HEK293T (cell line): ENCODE results near the gene ESD.

Source experiments
- ELF4 ChIP-seq: fragments of 450-650 bp; IDR thresholded peaks from 2 replicates; pipeline ENCODE4 v1.6.1; 2017; ENCODE audit warnings: antibody characterized with exemption
- FOXA1 ChIP-seq: fragments of 450-650 bp; IDR thresholded peaks from 2 replicates; pipeline ENCODE4 v1.6.1; 2016; ENCODE audit warnings: mild to moderate bottlenecking
- FOXK2 ChIP-seq: fragments of 450-650 bp; IDR thresholded peaks from 2 replicates; pipeline ENCODE4 v1.6.1; 2016; ENCODE audit warnings: mild to moderate bottlenecking
- FOXM1 ChIP-seq: fragments of 450-650 bp; IDR thresholded peaks from 2 replicates; pipeline ENCODE4 v1.6.1; 2017; ENCODE audit warnings: mild to moderate bottlenecking, borderline replicate concordance
- SUZ12 ChIP-seq: fragments of 450-650 bp; IDR thresholded peaks from 2 replicates; pipeline ENCODE4 v1.6.1; 2016; ENCODE audit warnings: mild to moderate bottlenecking

DNA sequence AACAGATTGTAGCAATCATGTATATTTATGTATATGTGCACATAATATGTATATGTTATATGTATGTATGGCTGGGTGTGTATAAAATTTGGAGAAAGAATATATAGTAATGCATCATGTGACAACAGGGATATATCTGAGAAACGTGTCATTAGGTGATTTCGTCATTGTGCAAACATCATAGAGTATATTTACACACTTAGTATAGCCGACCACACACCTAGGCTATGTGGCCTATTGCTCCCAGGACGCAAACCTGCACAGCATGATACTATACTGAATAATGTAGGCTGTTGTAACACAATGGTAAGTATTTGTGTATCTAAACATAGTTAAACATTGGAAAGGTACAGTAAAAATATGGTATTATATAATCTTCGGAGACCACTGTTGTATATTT is 43.8 kb downstream of the ESD start:
- TF ChIP-seq FOXM1 (no peak), FOXK2 (no peak), SUZ12 (no peak), FOXA1 (no peak), ELF4 (no peak)
